ENCODE data around the gene ANP32B. TPM values are rescaled to one million over a fixed set of nuclear protein-coding genes. Genes with fewer than 3 reads are reported as not detected.
"Not testable (repeated sequence)": the region's sequence is repeated elsewhere in the genome, so short reads cannot be mapped to it uniquely, and the experiment has no call there.

ANP32B gene
- polyA plus RNA-seq, 1 donor (not counting 4 experiments of a cell fraction or from before 2014, with no cell fraction given) = 51.0 TPM

DNA sequence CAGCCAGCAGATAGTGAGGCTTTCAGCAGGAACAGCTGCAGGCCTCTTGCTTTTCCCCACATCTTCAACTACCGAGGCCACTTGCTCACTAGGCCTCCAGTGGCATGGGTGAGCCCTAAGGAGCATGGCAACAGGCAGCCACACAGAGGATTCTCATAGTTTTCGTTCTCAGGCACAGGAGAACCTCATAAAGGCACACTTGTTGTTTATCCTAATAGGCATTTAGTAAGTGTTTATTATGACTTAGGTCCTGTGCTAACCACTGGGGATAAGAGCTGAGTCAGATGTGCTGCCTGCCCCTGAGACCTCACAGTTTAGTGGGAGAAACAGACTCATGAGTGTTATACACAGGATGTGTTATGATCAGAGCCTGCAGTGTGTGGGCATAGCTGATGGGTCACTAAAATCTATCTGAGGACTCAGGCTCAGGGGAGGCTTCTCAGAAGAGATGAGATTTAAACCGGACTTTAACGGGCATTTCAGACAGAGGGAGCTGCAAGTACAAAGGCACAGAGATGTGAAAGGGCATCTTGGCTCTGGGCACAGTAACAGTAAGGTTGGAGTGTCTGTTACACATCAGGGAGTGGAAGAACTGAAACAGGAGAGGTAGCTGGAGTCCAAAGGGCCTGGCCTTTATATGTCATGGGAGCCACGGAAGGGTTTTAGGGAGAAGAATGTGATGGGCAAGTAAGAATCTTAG is 24.2 kb upstream of the ANP32B start:
- no peak for FAIRE-seq
- dilution Hi-C loops (cut with MboI; ENCODE audit: extremely low pct_ligation_motif_present, low sequenced_read_pairs) = no loop called here
- Histone ChIP-seq H3K4me1 (ENCODE audit: control insufficient read depth, extremely low read depth, insufficient read depth, low read length) (no peaks in the 10 kb centered on the region), H3K27me3 (ENCODE audit: control insufficient read depth, extremely low read depth, insufficient read depth, low read length) (no peaks in the 10 kb centered on the region), H3K9me3 (ENCODE audit: control insufficient read depth, low read depth, low read length) (no peaks in the 10 kb centered on the region), H2AFZ (ENCODE audit: control insufficient read depth, low read length) (no peak overlapping the region), H4K20me1 (ENCODE audit: control insufficient read depth, extremely low read depth, insufficient read depth, low read length) (no peaks in the 10 kb centered on the region), H3K79me2 (ENCODE audit: control insufficient read depth, insufficient read depth, low read length) (no peaks in the 10 kb centered on the region), H3K4me3 (ENCODE audit: control insufficient read depth in 2 of 3, extremely low read depth in 1 of 3, insufficient read depth in 2 of 3, low read depth in 1 of 3, low read length in 3 of 3) (no peak overlapping the region), H3K9ac (ENCODE audit: control insufficient read depth, extremely low read depth, insufficient read depth, low read length) (no peak overlapping the region), H3K27ac (ENCODE audit: control insufficient read depth, insufficient read depth, low read length) (no peak overlapping the region), H3K4me2 (ENCODE audit: control insufficient read depth, extremely low read depth, insufficient read depth, low read depth, low read length) (no peak overlapping the region), H3K9me1 (ENCODE audit: control insufficient read depth, extremely low read depth, insufficient read depth, low read length) (no peaks in the 10 kb centered on the region), H3K36me3 (ENCODE audit: control insufficient read depth in 2 of 2, extremely low read depth in 1 of 2, insufficient read depth in 2 of 2, low read length in 2 of 2) (no peaks in the 10 kb centered on the region)
- TF ChIP-seq, protein P1, sequence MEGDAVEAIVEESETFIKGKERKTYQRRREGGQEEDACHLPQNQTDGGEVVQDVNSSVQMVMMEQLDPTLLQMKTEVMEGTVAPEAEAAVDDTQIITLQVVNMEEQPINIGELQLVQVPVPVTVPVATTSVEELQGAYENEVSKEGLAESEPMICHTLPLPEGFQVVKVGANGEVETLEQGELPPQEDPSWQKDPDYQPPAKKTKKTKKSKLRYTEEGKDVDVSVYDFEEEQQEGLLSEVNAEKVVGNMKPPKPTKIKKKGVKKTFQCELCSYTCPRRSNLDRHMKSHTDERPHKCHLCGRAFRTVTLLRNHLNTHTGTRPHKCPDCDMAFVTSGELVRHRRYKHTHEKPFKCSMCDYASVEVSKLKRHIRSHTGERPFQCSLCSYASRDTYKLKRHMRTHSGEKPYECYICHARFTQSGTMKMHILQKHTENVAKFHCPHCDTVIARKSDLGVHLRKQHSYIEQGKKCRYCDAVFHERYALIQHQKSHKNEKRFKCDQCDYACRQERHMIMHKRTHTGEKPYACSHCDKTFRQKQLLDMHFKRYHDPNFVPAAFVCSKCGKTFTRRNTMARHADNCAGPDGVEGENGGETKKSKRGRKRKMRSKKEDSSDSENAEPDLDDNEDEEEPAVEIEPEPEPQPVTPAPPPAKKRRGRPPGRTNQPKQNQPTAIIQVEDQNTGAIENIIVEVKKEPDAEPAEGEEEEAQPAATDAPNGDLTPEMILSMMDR (optimal IDR thresholded peaks at IDR 0.05 in 1 of 3, IDR thresholded peaks at IDR 0.05 in 1 of 3, conservative IDR thresholded peaks at IDR 0.05 in 1 of 3; ENCODE audit: extremely low read depth in 1 of 3, insufficient read depth in 2 of 3, low read length in 3 of 3) = no peak
- no peak for TF ChIP-seq EZH2 (IDR thresholded peaks at IDR 0.05; ENCODE audit: low read length)
- DNase-seq (ENCODE audit: low read depth, low spot score) = no peak

DNA sequence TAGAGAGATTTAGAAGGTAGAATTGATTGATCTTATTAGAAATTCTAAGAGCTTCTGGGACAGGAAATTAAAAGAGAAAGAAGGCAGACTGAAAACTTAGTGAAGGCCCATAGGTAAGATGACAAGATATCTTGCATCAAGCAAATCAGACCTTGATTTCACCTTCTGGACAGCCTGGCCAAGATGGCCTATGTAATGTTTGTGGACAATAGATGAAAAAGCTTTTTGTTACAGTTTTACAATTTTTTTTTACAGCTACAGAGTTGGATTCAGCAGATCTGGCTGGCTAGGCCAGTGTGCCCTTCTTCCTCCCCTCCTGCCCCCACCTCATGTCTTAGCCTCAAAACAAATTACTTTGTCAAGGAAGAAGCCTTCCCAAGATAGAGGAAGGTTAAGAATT is 23.6 kb upstream of the ANP32B start:
- Histone ChIP-seq H3K9ac (ENCODE audit: control insufficient read depth, extremely low read depth, insufficient read depth, low read length) (no peak overlapping the region), H3K4me3 (ENCODE audit: control insufficient read depth in 2 of 3, extremely low read depth in 1 of 3, insufficient read depth in 2 of 3, low read depth in 1 of 3, low read length in 3 of 3) (no peak overlapping the region), H3K27ac (ENCODE audit: control insufficient read depth, insufficient read depth, low read length) (no peak overlapping the region), H2AFZ (ENCODE audit: control insufficient read depth, low read length) (no peak overlapping the region), H3K79me2 (ENCODE audit: control insufficient read depth, insufficient read depth, low read length) (no peaks in the 10 kb centered on the region), H3K9me3 (ENCODE audit: control insufficient read depth, low read depth, low read length) (no peaks in the 10 kb centered on the region), H3K27me3 (ENCODE audit: control insufficient read depth, extremely low read depth, insufficient read depth, low read length) (no peaks in the 10 kb centered on the region), H3K36me3 (ENCODE audit: control insufficient read depth in 2 of 2, extremely low read depth in 1 of 2, insufficient read depth in 2 of 2, low read length in 2 of 2) (no peaks in the 10 kb centered on the region), H4K20me1 (ENCODE audit: control insufficient read depth, extremely low read depth, insufficient read depth, low read length) (no peaks in the 10 kb centered on the region), H3K9me1 (ENCODE audit: control insufficient read depth, extremely low read depth, insufficient read depth, low read length) (no peaks in the 10 kb centered on the region), H3K4me1 (ENCODE audit: control insufficient read depth, extremely low read depth, insufficient read depth, low read length) (no peaks in the 10 kb centered on the region), H3K4me2 (ENCODE audit: control insufficient read depth, extremely low read depth, insufficient read depth, low read depth, low read length) (no peak overlapping the region)
- dilution Hi-C loops (cut with MboI; ENCODE audit: extremely low pct_ligation_motif_present, low sequenced_read_pairs) = no loop called here
- no peak for DNase-seq (ENCODE audit: low read depth, low spot score)
- FAIRE-seq = no peak
- TF ChIP-seq EZH2 (IDR thresholded peaks at IDR 0.05; ENCODE audit: low read length) = no peak
- TF ChIP-seq, protein P1 (optimal IDR thresholded peaks at IDR 0.05 in 1 of 3, IDR thresholded peaks at IDR 0.05 in 1 of 3, conservative IDR thresholded peaks at IDR 0.05 in 1 of 3; ENCODE audit: extremely low read depth in 1 of 3, insufficient read depth in 2 of 3, low read length in 3 of 3) = no peak

DNA sequence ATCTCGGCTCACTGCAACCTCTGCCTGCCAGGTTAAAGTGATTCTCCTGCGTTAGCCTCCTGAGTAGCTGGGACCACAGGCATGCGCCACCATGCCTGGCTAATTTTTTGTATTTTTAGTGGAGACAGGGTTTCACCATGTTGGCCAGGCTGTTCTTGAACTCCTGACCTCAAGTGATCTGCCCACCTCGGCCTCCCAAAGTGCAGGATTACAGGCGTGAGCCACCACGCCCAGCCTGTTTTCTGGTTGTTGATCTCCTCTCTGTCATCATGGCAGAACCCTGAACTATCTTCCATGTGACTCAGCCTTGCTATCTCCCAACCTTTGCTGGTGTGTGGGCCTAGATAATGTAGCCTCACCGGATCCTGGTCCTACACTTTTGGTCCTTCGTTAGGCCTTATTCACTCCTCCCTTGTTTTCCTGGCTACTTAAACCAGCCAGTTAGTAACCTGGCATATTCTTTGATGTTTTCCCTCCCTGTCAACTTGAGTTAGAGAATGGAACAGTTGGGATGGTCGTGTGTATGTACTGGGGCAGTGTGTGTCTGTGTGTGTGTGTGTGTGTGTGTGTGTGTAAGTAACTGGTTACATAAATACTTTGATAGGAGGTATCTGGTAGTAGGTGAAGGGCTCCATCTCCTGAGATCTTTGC is 22.3 kb upstream of the ANP32B start:
- FAIRE-seq; H3K4me2 ChIP-seq (ENCODE audit: control insufficient read depth, extremely low read depth, insufficient read depth, low read depth, low read length); H3K9me3 ChIP-seq (ENCODE audit: control insufficient read depth, low read depth, low read length); H2AFZ ChIP-seq (ENCODE audit: control insufficient read depth, low read length); H3K79me2 ChIP-seq (ENCODE audit: control insufficient read depth, insufficient read depth, low read length); H3K36me3 ChIP-seq (ENCODE audit: control insufficient read depth in 2 of 2, extremely low read depth in 1 of 2, insufficient read depth in 2 of 2, low read length in 2 of 2); H3K9me1 ChIP-seq (ENCODE audit: control insufficient read depth, extremely low read depth, insufficient read depth, low read length); dilution Hi-C loops (cut with MboI; ENCODE audit: extremely low pct_ligation_motif_present, low sequenced_read_pairs); H3K4me3 ChIP-seq (ENCODE audit: control insufficient read depth in 2 of 3, extremely low read depth in 1 of 3, insufficient read depth in 2 of 3, low read depth in 1 of 3, low read length in 3 of 3); H4K20me1 ChIP-seq (ENCODE audit: control insufficient read depth, extremely low read depth, insufficient read depth, low read length); H3K9ac ChIP-seq (ENCODE audit: control insufficient read depth, extremely low read depth, insufficient read depth, low read length); DNase-seq (ENCODE audit: low read depth, low spot score); H3K27ac ChIP-seq (ENCODE audit: control insufficient read depth, insufficient read depth, low read length); H3K4me1 ChIP-seq (ENCODE audit: control insufficient read depth, extremely low read depth, insufficient read depth, low read length); H3K27me3 ChIP-seq (ENCODE audit: control insufficient read depth, extremely low read depth, insufficient read depth, low read length): not testable (repeated sequence)
